NCI-H524 treated with DMSO at 0.1 percent for 48 hours (cell line): ENCODE results near the gene C19orf12.

Experiments used
- DNase-seq: peaks from one replicate; lab custom pipeline; 2025; lab: John Stamatoyannopoulos, UW

C19orf12 gene

GRCh38 chr19:29714953-29715700, at the start of gene C19orf12:
Gene C19orf12, minus strand, starts transcription at chr19:29715261. Its CDS starts 6,848 bp downstream, at chr19:29708413.
- no peak for DNase-seq

GRCh38 chr19:29764361-29764760, 49.3 kb upstream of the C19orf12 start:
- DNase-seq = no peak

GRCh38 chr19:29763196-29763595, 48.1 kb upstream of the C19orf12 start:
- DNase-seq = no peak

- no peak for DNase-seq
Measured at GRCh38 chr19:29761575-29762232, 46.6 kb upstream of the C19orf12 start.

- no peak for DNase-seq
Measured at GRCh38 chr19:29760752-29761502, 45.9 kb upstream of the C19orf12 start.

- no peak for DNase-seq
Measured at GRCh38 chr19:29759359-29759758, 44.3 kb upstream of the C19orf12 start.

- no peak for DNase-seq
Measured at GRCh38 chr19:29758863-29759262, 43.8 kb upstream of the C19orf12 start.

GRCh38 chr19:29757551-29757950, 42.5 kb upstream of the C19orf12 start:
- DNase-seq = no peak

GRCh38 chr19:29753934-29754305, 38.9 kb upstream of the C19orf12 start:
- no peak for DNase-seq

- DNase-seq = no peak
Measured at GRCh38 chr19:29753190-29753933, 38.3 kb upstream of the C19orf12 start.

GRCh38 chr19:29752450-29753025, 37.5 kb upstream of the C19orf12 start:
- no peak for DNase-seq

GRCh38 chr19:29751932-29752331, 36.9 kb upstream of the C19orf12 start:
- no peak for DNase-seq

GRCh38 chr19:29750001-29750400, 34.9 kb upstream of the C19orf12 start:
- DNase-seq = no peak

GRCh38 chr19:29748996-29749849, 34.2 kb upstream of the C19orf12 start:
- DNase-seq = no peak

- no peak for DNase-seq
Measured at GRCh38 chr19:29745253-29745652, 30.2 kb upstream of the C19orf12 start.

- DNase-seq = no peak
Measured at GRCh38 chr19:29743681-29744080, 28.6 kb upstream of the C19orf12 start.

GRCh38 chr19:29741776-29742175, 26.7 kb upstream of the C19orf12 start:
- no peak for DNase-seq

GRCh38 chr19:29741226-29741625, 26.2 kb upstream of the C19orf12 start:
- no peak for DNase-seq

- DNase-seq = no peak
Measured at GRCh38 chr19:29737461-29738000, 22.5 kb upstream of the C19orf12 start.

- DNase-seq = no peak
Measured at GRCh38 chr19:29735829-29736228, 20.8 kb upstream of the C19orf12 start.
